H1 (cell line): ENCODE results near the gene DIPK2A. TPM values are rescaled to one million over a fixed set of nuclear protein-coding genes. Genes with fewer than 3 reads are reported as not detected.

ENCODE experiments used
- CTCF ChIA-PET: fragments of 300-600 bp; sonication (Branson Sonifier 250); formaldehyde crosslinking; loops from one replicate; lab custom pipeline; 2021; ENCODE audit not compliant: partially characterized antibody; lab: Charles Lee
- POLR2A ChIA-PET: fragments of 300-600 bp; sonication (Branson Sonifier 250); formaldehyde crosslinking; loops from one replicate; lab custom pipeline; 2021; ENCODE audit warnings: inconsistent platforms; ENCODE audit not compliant: partially characterized antibody; lab: Charles Lee
- DNase-seq, 2 experiments: peaks; one replicate each; pipeline versions ENCODE4 v3.0.0 to v3.0.0-alpha.2; 2010 to 2022; ENCODE audit warnings: low spot score in 2 of 2, low read depth in 1 of 2, mixed read lengths in 1 of 2
- FAIRE-seq: peaks from 2 replicates; lab custom pipeline; 2011; peaks lifted over from hg19 to GRCh38; lab: Jason Lieb, UNC
- H2AFZ ChIP-seq: 2 replicates; pipeline ENCODE4 v1.8.1; 2012; ENCODE audit warnings: low read length, inconsistent platforms
- H2AK5ac ChIP-seq: 2 replicates; pipeline ENCODE4 v1.6.1; 2013; ENCODE audit warnings: low read depth, low read length
- H2BK120ac ChIP-seq: replicated peaks from 2 replicates; pipeline ENCODE3; 2013; ENCODE audit warnings: low read depth, low read length, inconsistent platforms
- H2BK12ac ChIP-seq: 2 replicates; pipeline ENCODE4 v1.6.1; 2013; ENCODE audit warnings: low read depth, low read length
- H2BK15ac ChIP-seq: 2 replicates; pipeline ENCODE4 v1.6.1; 2013; ENCODE audit warnings: low read length
- H2BK20ac ChIP-seq: 2 replicates; pipeline ENCODE4 v1.6.1; 2013; ENCODE audit warnings: low read length
- H2BK5ac ChIP-seq: 2 replicates; pipeline ENCODE4 v1.6.1; 2013; ENCODE audit warnings: low read depth, low read length
- H3K14ac ChIP-seq: 2 replicates; pipeline ENCODE4 v1.6.1; 2013; ENCODE audit warnings: inconsistent platforms; ENCODE audit not compliant: insufficient read length
- H3K18ac ChIP-seq: 2 replicates; pipeline ENCODE4 v1.6.1; 2013; ENCODE audit warnings: low read length; ENCODE audit errors: extremely low read depth
- H3K23ac ChIP-seq: 2 replicates; pipeline ENCODE4 v1.6.1; 2013; ENCODE audit warnings: inconsistent platforms; ENCODE audit not compliant: insufficient read length
- H3K23me2 ChIP-seq: 2 replicates; pipeline ENCODE4 v1.6.1; 2013; ENCODE audit warnings: low read depth, low read length
- H3K27ac ChIP-seq: 2 replicates; pipeline ENCODE4 v1.6.1; 2011; ENCODE audit warnings: low read depth, low read length, inconsistent platforms
- H3K27me3 ChIP-seq, 4 experiments: replicated peaks in 1 of 4; 1 replicate in 1 of 4; 2 replicates in 3 of 4; pipeline versions ENCODE4 v1.6.1 to v1.8.1; 2011 to 2013; ENCODE audit warnings: low read length in 3 of 4, mild to moderate bottlenecking in 3 of 4, inconsistent platforms in 2 of 4, mixed read lengths in 2 of 4, moderate library complexity in 1 of 4; ENCODE audit not compliant: control insufficient read depth in 3 of 4, insufficient read depth in 3 of 4; ENCODE audit errors: extremely low read depth in 1 of 4
- H3K36me3 ChIP-seq, 4 experiments: 2 replicates each; pipeline versions ENCODE4 v1.6.1 to v1.8.1; 2011 to 2013; ENCODE audit warnings: mild to moderate bottlenecking in 4 of 4, low read length in 3 of 4, moderate library complexity in 2 of 4, control low read depth in 1 of 4, inconsistent platforms in 1 of 4; ENCODE audit not compliant: insufficient read depth in 4 of 4, control insufficient read depth in 2 of 4
- H3K4ac ChIP-seq: replicated peaks from 2 replicates; pipeline ENCODE3; 2013; ENCODE audit warnings: low read length, low read depth, mixed read lengths, inconsistent platforms; ENCODE audit not compliant: insufficient read length
- H3K4me1 ChIP-seq, 4 experiments: replicated peaks in 1 of 4; 1 replicate in 1 of 4; 2 replicates in 3 of 4; pipeline versions ENCODE4 v1.6.1 to v1.8.1; 2011 to 2013; ENCODE audit warnings: low read length in 3 of 4, inconsistent platforms in 2 of 4, mixed read lengths in 1 of 4; ENCODE audit not compliant: insufficient read depth in 4 of 4, control insufficient read depth in 3 of 4
- H3K4me2 ChIP-seq, 2 experiments: 2 replicates each; pipeline versions ENCODE4 v1.6.1 to v1.8.1; 2011 to 2013; ENCODE audit warnings: low read depth in 2 of 2, low read length in 2 of 2, control low read depth in 1 of 2, inconsistent platforms in 1 of 2, mild to moderate bottlenecking in 1 of 2; ENCODE audit not compliant: insufficient read depth in 1 of 2
- H3K4me3 ChIP-seq, 4 experiments: fragments of 200-600, 300-600 bp in 1 of 4; sonication (generic), shearing (Covaris generic), sonication (Bioruptor Twin) in 1 of 4; 2 replicates each; pipeline versions ENCODE4 v1.5.1 to v1.8.1; 2011 to 2016; ENCODE audit warnings: low read length in 4 of 4, low read depth in 3 of 4, control low read depth in 2 of 4, inconsistent platforms in 2 of 4, mild to moderate bottlenecking in 2 of 4, mixed read lengths in 1 of 4, moderate library complexity in 1 of 4; ENCODE audit not compliant: insufficient read depth in 2 of 4; ENCODE audit errors: extremely low read depth in 1 of 4
- H3K56ac ChIP-seq: replicated peaks from 2 replicates; pipeline ENCODE3; 2013; ENCODE audit warnings: low read depth, mild to moderate bottlenecking, mixed read lengths, low read length, inconsistent platforms; ENCODE audit not compliant: insufficient read length
- H3K79me1 ChIP-seq: 2 replicates; pipeline ENCODE4 v1.6.1; 2013; ENCODE audit warnings: low read depth, low read length, control low read depth
- H3K79me2 ChIP-seq, 2 experiments: 2 replicates each; pipeline versions ENCODE4 v1.6.1 to v1.8.1; 2012 to 2013; ENCODE audit warnings: low read length in 2 of 2, mild to moderate bottlenecking in 2 of 2, inconsistent platforms in 1 of 2; ENCODE audit not compliant: insufficient read depth in 2 of 2, control insufficient read depth in 1 of 2
- H3K9ac ChIP-seq, 4 experiments: replicated peaks in 1 of 4; 1 replicate in 1 of 4; 2 replicates in 3 of 4; pipeline versions ENCODE4 v1.6.1 to v1.8.1; 2011 to 2013; ENCODE audit warnings: low read depth in 3 of 4, low read length in 3 of 4, control low read depth in 2 of 4, mild to moderate bottlenecking in 2 of 4, moderate library complexity in 2 of 4, inconsistent platforms in 1 of 4; ENCODE audit errors: extremely low read depth in 1 of 4
- H3K9me3 ChIP-seq, 2 experiments: 2 replicates each; pipeline versions ENCODE4 v1.6.1 to v1.8.1; 2012 to 2013; ENCODE audit warnings: mild to moderate bottlenecking in 2 of 2, moderate library complexity in 2 of 2, control low read depth in 1 of 2, inconsistent platforms in 1 of 2, low read depth in 1 of 2, low read length in 1 of 2, mixed read lengths in 1 of 2; ENCODE audit not compliant: insufficient read depth in 2 of 2
- H4K20me1 ChIP-seq, 2 experiments: replicated peaks in 1 of 2; 2 replicates each; pipeline versions ENCODE3 to v1.8.1; 2011 to 2013; ENCODE audit warnings: inconsistent platforms in 2 of 2, low read length in 2 of 2, mild to moderate bottlenecking in 1 of 2; ENCODE audit not compliant: insufficient read depth in 2 of 2, control insufficient read depth in 1 of 2
- H4K5ac ChIP-seq: 2 replicates; pipeline ENCODE4 v1.6.1; 2013; ENCODE audit warnings: low read length, low read depth, mixed read lengths, inconsistent platforms; ENCODE audit not compliant: insufficient read length
- H4K8ac ChIP-seq: 2 replicates; pipeline ENCODE4 v1.8.0; 2013; ENCODE audit warnings: mild to moderate bottlenecking, moderate library complexity, low read length, inconsistent platforms; ENCODE audit not compliant: insufficient read depth; ENCODE audit errors: extremely low read depth
- H4K91ac ChIP-seq: replicated peaks from 2 replicates; pipeline ENCODE3; 2013; ENCODE audit warnings: low read length, mixed read lengths, inconsistent platforms; ENCODE audit not compliant: insufficient read length
- CBX5 ChIP-seq: fragments of 300-800, 300-1000 bp; sonication (generic); IDR thresholded peaks from 2 replicates; pipeline ENCODE4 v1.7.1; 2016; ENCODE audit warnings: antibody characterized with exemption, low read length, low read depth
- CREB1 ChIP-seq: IDR thresholded peaks from 2 replicates; pipeline ENCODE4 v1.6.1; 2012; ENCODE audit warnings: inconsistent platforms
- KDM1A ChIP-seq: fragments of 200-600, 300-600 bp; sonication (generic); IDR thresholded peaks from 2 replicates; pipeline ENCODE4 v1.7.1; 2016; ENCODE audit warnings: mild to moderate bottlenecking, low read length, borderline replicate concordance
- KDM5A ChIP-seq: fragments of 200-600 bp; IDR thresholded peaks from 2 replicates; pipeline ENCODE4 v1.7.1; 2012; ENCODE audit warnings: mild to moderate bottlenecking, low read length, inconsistent platforms, mixed read lengths
- NANOG ChIP-seq: IDR thresholded peaks from 2 replicates; pipeline ENCODE4 v1.6.1; 2011; ENCODE audit warnings: low read length, low read depth, mild to moderate bottlenecking, inconsistent platforms; ENCODE audit not compliant: insufficient read depth, poor library complexity, severe bottlenecking
- TCF12 ChIP-seq: IDR thresholded peaks from 2 replicates; pipeline ENCODE4 v1.6.1; 2011; ENCODE audit warnings: low read depth, mild to moderate bottlenecking, low read length
- WGBS, 2 experiments: shearing (Covaris generic) in 1 of 2; methylation state at CpG; one replicate each; pipeline versions ENCODE4 v1.1.6 to v1.1.7; 2013 to 2015; ENCODE audit warnings: low lambda C conversion rate in 2 of 2, mixed read lengths in 2 of 2, inconsistent platforms in 1 of 2, low coverage in 1 of 2, missing lambda C conversion rate in 1 of 2; ENCODE audit not compliant: insufficient replicate concordance in 2 of 2, insufficient coverage in 1 of 2, insufficient read length in 1 of 2; ENCODE audit errors: extremely low coverage in 1 of 2, missing lambda C conversion rate in 1 of 2; 5-methylcytosine and 5-hydroxymethylcytosine counted together
- polyA plus RNA-seq, 7 experiments: library from polyadenylated mRNA; depleted of rRNA in 3 of 7; stranded (reverse) in 5 of 7; unstranded in 2 of 7; fragments of >200 nt in 5 of 7; fragments of 200-250 nt in 2 of 7; gene quantifications; 1 replicate in 5 of 7; 2 replicates in 1 of 7; 4 replicates in 1 of 7; pipeline versions ENCODE4 v1.2.1 to v1.2.3, GENCODE V29; 2011 to 2013; ENCODE audit warnings: missing spikeins in 2 of 7, mixed read lengths in 2 of 7
- total RNA-seq: library from RNA; stranded (reverse); fragmentation: NEBNext Ultra II Directional; extraction: Animal tissue kit (Norgen Biotek cat#: 25700); gene quantifications from 2 replicates; pipeline ENCODE4 v1.2.1, GENCODE V29; 2021

The DIPK2A gene
- total and polyA plus RNA-seq, 2 of the 8 experiments (the other 6 are each of a cell fraction or from before 2014, with no cell fraction given): 18.4 to 28.7 TPM

DNA sequence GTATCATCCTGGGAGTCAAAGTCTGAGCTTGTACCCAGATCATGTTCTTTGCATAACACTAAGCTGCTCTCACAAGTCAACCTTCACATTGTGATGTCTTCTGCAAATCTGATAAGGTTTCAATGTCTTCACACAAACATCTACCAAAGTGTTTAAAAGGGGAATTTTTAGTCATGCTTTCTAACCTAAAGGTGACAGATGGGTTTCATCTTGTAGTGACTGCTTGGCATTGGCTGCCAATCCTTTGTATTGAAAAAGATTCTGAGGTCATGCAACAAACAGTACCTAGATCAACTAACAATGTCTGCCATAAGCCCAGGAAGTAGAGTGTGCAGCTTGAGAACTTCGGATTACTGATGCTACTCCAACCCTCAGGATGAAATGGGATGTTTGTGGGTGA, 43.6 kb upstream of the DIPK2A start:
- no peak overlapping the region for H2AK5ac ChIP-seq
- no peak overlapping the region for H3K4me3 ChIP-seq
- H3K9ac ChIP-seq: no peak overlapping the region
- H2AFZ ChIP-seq: no peak overlapping the region
- no peak overlapping the region for H3K23ac ChIP-seq
- no peak overlapping the region for H2BK20ac ChIP-seq
- no peaks in the 10 kb centered on the region for H3K4me1 ChIP-seq
- H3K36me3 ChIP-seq: no peaks in the 10 kb centered on the region
- no peak overlapping the region for H3K4me2 ChIP-seq
- no peak overlapping the region for H3K14ac ChIP-seq
- H3K23me2 ChIP-seq: no peaks in the 10 kb centered on the region
- FAIRE-seq (no peak), DNase-seq (no peak)
- no peak overlapping the region for H3K18ac ChIP-seq
- no peak overlapping the region for H3K56ac ChIP-seq
- TF ChIP-seq CREB1 (no peak), TCF12 (no peak), KDM5A (no peak), KDM1A (no peak), NANOG (no peak), CBX5 (no peak)
- no peak overlapping the region for H3K27ac ChIP-seq
- no peaks in the 10 kb centered on the region for H4K20me1 ChIP-seq
- no peak overlapping the region for H2BK5ac ChIP-seq
- ChIA-PET CTCF (interaction anchor here (0.7 to 1.0 kb wide), 2 partner anchors 8 to 11 kb away, joined by 3 read pairs; no protein-coding TSS in a partner anchor), POLR2A (no interaction called here)
- no peak overlapping the region for H2BK12ac ChIP-seq
- no peaks in the 10 kb centered on the region for H3K79me2 ChIP-seq
- no peaks in the 10 kb centered on the region for H3K79me1 ChIP-seq
- H3K27me3 ChIP-seq: no peaks in the 10 kb centered on the region
- no peak overlapping the region for H2BK15ac ChIP-seq
- no peak overlapping the region for H4K8ac ChIP-seq
- no peak overlapping the region for H4K91ac ChIP-seq
- 77% methylated on average over 1 of the region's 1 CpG; no CpG with 5 or more reads in 1 of the 2 experiments for WGBS, 2 experiments
- no peak overlapping the region for H3K4ac ChIP-seq
- H2BK120ac ChIP-seq: no peak overlapping the region
- H4K5ac ChIP-seq: no peak overlapping the region
- H3K9me3 ChIP-seq: no peaks in the 10 kb centered on the region
